CD4-positive, alpha-beta T cell treated with Interleukin-15 for 4 hours (primary cell): Measurements from ENCODE around the gene DIP2B.
"Not testable (repeated sequence)": the region's sequence is repeated elsewhere in the genome, so short reads cannot be mapped to it uniquely, and the experiment has no call there.

Experiments
- DNase-seq: peaks from one replicate; pipeline ENCODE4 v3.0.0-alpha.2; 2020; ENCODE audit warnings: low spot score

DIP2B gene

DNA sequence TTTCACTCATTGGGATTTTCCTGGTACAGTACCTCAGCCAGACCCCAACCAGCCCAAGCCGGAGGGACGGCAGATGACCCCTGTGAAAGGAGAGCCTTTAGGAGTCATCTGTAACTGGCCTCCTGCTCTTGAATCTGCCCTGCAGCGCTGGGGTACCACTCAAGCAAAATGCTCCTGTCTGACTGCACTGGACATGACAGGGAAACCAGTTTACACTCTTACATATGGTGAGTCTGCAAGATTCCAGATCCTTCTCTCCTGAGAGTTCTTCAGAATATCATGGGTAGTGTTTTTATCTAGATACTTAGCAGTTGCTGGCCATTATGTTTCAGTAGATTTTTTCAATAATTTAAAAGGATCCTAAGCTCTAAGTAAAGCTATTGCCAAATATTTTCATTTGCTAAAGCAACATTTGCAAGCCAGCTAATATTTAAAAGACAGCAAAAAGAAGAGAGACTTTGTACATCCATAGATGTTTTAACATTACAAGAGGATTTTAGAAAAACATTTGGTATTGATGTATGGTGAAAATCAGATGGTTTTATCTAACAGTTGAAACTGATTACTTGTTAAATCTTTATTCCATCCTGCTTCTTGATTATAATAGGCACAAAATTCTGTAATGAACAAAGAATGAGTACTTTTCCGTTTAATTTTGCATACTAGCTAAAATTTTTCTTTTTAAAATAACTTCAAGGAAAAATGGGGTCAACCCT, 174.0 kb downstream of the DIP2B start:
- DNase-seq: no peak

DNA sequence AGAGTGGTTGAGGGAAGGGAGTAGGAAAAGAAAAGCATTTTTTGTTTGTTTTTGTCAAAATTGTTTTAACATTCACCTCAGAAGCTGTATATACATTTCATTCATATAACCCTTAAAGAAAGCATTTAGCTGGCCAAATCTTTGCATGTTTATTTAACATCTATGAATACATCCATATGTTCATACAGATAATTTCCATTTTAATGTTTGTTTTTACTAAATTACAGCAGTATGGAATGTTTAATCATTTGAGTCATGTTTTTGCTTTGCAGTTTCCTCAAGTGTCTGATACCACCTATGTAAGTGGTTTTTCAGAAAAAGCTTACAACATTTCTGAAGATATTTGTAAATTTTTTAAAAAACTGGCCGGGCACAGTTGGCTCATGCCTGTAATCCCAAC, 174.8 kb downstream of the DIP2B start:
- no peak for DNase-seq

DNA sequence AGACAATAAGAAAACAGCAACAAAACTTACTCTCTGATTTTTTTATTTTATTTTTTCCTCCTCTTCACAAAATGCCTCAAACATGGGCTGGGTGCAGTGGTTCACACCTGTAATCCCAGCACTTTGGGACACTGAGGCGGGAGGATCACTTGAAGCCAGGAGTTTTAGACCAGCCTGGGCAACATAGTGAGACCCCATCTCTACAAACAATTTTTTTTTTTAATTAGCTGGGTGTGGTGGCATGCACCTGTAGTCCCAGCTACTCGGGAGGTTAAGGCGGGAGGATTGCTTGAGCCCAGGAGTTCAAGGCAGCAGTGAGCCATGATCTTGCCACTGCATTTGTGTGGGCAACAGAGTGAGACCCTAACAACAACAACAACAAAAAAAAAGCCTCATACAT, 176.3 kb downstream of the DIP2B start:
- DNase-seq: not testable (repeated sequence)

DNA sequence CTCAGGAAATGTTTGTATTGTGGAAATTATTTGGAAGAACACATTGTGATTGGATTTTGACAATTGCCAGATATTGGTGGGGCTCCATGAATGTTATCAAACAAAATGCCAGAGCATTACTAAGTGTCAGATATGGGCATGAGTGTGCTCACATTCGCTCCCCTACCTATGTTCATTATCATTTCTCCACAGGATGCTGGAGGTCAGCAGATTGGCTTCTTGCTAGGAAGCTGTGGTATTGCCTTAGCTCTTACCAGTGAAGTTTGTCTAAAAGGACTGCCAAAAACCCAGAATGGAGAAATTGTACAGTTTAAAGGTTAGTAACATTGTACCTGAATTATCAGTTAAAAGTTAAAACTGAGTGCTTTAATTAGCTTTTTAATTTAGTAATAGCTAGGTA, 180.9 kb downstream of the DIP2B start:
- DNase-seq: no peak

DNA sequence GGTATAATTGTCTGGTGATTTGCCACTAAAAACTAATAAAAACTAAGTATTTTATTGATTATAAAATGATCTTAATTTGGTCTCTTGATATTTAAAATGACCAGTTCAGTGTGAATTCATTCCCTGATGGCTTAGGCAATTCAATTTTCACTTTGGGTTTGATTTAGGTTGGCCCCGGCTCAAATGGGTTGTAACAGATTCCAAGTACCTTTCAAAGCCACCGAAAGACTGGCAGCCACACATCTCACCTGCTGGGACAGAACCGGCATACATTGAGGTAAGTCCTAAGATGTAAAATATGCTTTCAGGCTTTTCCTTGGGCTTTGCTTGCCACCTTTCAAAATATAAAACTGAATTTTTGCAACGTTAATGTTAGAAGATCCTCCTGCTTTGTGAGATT, 181.6 kb downstream of the DIP2B start:
- no peak for DNase-seq

DNA sequence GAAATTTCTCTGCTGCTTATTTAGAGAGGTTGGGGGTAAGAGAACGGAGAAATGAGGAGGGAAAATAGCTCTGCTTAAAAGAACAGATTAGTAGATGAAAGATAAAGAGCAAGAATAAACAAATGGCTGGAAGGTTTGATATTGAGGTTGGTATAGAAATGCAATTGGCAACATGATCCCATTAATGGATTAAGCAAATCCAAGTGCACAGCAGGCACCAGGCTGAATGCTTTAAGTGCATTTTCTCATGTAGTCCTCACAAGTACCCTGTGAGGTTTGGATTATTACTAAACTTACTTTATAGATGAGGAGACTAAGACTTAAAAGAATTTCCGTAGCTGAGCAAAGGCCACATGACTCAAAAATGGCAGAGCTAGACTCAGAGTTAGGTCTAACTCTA, 182.2 kb downstream of the DIP2B start:
- no peak for DNase-seq

DNA sequence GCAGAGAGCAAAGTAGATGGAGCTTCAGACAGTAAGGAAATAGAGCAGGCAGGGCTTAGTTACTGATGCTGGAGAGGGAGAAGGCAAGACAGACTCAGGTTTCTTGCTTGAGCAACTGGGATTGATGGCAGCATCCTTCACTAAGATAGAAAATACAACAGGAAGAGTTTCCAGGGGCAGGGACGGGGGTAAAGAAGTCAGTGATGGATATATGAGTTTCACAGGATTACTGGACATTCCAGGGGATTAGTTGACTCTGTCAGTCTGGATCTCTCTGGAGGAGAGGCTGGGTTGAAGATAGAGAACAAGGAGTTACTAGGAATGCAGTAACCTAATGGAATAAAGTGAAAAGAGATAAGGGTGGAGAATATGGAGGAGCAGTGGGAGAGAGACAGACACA, 184.7 kb downstream of the DIP2B start:
- no peak for DNase-seq

DNA sequence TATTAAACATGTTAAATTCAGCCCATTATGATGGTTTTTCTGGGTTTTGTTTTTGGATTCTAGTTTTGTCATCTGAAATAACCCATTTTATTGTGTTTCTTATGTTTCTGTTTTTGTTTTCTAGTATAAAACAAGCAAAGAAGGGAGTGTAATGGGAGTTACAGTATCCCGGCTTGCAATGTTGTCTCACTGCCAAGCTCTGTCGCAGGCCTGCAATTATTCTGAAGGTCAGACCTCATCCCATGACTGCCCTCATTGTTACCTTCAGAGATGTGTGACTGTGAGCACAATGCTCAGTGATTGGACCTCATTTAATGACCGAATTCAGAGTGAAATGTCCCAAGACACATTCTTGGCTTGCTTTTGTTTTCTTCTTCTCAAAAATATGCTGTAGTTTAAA, 186.1 kb downstream of the DIP2B start:
- DNase-seq: no peak

DNA sequence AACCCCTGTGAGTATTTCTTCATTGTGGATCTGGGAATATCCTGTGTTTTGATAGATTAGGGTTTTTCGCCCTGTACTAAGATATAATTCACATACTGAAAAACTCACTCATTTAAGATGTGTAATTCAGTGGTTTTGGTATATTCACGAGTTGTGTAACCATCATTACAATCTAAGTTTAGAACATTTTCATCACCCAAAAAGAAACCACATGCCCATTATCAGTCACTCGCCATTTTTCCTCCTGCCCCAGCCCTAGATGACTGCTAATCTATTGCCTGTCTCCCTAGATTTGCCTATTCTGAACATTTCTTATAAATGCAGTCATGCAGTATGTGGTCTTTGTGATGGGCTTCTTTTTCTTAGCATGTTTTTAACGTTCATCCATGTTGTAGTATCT, 191.2 kb downstream of the DIP2B start:
- DNase-seq: no peak

DNA sequence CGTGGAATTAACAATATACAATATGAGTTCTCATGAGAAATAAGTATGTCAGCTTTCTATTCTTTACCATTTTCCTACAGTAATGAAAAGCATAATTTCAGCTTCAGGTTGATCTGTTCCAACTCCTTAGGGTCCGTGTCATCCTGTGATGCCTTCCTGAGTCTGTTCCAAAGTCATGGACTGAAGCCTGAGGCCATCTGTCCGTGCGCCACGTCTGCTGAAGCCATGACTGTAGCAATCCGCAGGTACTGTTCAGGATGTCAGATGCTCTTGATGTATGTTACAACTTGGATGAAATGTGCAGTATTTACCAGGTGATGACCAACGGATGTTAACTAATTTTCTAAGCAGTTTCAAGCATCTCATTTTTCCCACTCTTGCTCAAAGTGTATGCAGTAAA, 192.1 kb downstream of the DIP2B start:
- DNase-seq: no peak

DNA sequence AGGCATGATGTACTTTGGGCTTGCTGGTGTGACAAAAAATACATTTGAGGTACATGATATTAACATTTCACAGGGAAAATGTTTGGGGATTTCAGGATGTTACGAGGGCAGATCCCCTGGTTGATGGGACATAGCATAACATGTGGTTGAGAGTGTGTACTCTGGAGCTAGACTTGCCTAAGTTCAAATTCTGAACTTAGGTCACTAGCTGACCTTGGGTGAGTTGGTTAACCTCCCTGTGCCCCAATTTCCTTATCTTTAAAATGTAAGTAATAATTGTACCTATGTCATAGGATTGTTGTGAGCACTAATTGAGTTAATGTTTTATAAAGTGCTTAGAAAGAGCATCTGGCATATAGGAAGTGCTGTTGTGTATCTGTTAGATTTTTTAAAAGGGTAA, 194.4 kb downstream of the DIP2B start:
- DNase-seq: no peak

DNA sequence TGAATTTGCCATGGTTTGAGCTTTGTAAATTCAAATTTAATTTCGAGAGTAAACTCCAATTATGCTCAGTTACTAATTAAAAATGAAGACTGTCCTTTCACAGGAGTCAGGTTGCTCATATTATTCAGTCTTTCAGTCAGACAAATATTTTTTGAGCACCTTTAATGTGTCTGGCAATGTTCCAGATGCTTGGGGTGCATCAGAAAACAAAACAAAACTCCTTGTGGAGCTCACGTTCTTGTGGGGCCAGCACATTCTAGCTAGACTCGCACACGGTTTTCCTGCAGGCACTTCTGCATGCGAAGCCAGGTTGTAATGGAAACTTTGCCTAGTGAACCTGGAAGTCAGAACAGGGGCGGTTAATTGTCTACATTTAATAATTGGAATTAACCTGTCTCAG, 195.2 kb downstream of the DIP2B start:
- DNase-seq: no peak

DNA sequence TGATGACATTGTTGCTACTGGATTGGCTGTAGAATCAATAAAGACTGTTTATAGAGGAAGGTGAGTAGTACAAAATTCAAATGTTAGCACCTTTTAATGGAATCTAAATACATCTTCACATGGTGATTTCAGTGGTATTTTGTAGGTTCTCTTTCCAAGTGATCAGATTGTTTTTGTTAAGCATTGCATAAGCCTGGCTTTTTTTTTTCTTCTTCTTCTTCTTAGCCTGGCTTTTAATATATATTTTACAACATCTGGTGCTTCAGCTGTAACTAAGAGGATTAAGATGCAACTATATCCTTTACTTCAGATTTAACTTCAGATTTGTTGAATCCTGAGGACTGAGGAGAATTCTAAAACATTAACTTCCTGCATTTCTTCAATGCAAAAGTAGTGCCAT, 201.8 kb downstream of the DIP2B start:
- no peak for DNase-seq

DNA sequence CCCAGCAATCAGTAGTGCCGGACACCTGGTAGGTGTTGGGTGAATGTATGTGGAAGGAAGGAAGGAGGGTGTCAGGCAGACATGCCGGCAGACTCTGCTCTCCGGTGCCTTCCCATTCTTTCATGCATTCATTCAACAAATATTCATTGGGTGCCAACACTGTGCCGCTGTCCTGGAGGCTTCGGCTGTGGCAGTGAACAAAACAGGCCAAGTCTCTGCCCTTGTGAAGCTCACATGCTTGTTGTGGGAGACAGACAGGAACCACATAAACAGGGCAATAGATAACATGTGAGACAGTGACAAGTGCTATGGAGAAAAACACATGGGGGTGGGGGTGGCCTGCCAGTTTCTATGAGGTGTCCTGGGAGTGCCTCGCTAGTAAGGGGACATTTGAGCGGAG, 202.6 kb downstream of the DIP2B start:
- DNase-seq: no peak

DNA sequence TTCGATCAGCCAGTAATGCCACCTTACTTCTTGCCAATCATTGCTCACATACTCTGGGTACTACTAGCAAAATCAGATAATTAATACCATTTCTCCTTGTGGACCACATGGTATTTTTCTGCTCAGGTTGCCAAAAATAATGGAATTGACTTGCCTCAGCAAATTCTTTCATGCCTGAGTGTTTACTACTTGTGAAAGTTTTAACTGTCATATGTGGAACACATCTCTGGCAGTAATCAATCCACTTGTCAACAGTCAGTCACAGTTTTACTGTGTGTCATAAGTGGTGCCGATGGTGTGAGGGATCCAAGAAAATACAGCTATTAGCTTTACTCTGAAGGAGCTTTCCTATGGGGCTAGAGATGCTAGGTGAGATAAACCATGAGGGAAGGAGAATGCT, 203.8 kb downstream of the DIP2B start:
- DNase-seq: no peak

DNA sequence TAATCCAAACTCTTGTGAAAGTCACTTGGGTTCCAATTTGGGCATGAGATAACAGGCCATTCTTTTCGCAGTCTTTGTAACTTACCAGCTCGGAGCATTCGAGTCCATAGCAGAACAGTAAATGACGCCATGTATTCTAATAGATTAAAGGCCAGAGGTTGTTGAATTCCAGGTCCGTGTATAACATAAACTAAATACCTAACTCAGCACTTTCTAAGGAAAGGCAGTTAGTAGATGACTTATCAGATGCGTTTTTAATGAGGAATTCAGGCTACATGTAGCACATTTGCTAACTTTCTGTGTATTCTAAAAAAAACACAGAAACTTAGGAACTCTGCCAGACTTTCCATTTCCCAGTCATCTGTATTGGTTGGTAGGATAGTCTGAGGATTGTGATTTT, 206.3 kb downstream of the DIP2B start:
- DNase-seq: no peak

DNA sequence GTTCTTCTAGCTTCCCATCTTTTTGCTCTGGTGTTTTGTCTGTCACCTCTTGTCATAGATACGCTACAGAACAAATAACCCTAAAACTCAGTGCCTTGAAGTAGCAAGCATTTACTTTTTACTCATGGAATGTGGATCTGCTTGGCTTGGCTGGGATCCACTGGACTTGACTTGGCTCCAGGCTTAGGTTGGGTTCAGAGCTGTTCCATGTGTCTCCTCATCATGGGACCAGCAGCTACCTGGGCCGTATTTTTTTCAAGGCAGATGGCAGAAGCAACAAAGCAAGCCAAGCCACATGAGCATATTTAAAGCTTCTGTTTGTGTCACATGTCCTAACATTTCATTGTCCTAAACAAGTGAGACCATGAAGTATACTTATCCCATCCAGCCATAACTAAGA, 210.4 kb downstream of the DIP2B start:
- DNase-seq: no peak

DNA sequence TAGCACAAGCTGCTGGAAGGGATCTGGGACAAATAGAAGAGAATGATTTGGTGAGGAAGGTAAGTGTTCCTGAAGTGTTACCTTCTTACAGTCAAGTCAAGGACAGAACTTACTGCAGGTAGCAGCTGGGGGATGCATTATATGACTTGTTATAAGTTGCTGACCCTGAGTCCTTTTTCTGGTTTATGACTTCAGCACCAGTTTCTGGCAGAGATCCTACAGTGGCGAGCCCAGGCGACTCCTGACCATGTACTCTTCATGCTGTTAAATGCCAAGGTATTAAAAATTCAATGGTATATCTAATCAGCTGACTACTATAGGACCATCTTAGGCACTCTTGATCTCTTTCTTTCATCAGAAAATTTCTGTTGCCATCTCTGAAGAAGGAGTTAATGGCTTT, 214.0 kb downstream of the DIP2B start:
- no peak for DNase-seq

DNA sequence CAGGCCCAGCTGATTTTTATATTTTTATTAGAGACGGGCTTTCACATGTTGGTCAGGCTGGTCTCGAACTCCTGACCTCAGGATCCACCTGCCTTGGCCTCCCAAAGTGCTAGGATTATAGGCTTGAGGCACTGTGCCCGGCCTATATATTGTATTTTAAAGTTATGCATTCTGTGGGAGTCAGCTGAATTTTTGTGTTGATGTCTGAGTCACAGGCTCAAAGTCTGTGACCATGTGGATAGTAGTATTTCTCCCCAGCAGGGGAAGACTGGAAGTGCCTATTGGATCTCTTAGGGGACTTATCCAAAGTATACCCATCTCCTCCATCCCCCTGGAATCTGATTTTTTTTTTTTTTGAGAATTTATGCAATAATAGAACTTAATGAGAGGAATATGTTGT, 215.3 kb downstream of the DIP2B start:
- DNase-seq: no peak

DNA sequence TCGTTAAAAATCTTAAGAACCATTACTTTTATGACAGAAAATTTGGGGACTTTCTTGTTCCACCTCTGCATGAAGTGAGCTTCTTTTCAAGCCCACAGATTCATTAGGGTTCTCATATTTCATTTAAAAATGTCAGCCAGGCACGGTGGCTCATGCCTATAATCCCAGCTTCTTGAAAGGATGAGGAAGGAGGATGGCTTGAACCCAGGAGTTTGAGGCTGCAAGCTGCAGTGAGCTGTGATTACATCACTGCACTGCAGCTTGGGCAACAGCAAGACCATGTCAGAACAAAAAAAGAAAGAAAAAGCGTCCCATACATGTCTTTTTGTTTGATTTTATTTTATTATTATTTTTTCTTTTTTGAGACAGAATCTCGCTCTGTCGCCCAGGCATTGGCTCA, 215.7 kb downstream of the DIP2B start:
- DNase-seq: no peak

DNA sequence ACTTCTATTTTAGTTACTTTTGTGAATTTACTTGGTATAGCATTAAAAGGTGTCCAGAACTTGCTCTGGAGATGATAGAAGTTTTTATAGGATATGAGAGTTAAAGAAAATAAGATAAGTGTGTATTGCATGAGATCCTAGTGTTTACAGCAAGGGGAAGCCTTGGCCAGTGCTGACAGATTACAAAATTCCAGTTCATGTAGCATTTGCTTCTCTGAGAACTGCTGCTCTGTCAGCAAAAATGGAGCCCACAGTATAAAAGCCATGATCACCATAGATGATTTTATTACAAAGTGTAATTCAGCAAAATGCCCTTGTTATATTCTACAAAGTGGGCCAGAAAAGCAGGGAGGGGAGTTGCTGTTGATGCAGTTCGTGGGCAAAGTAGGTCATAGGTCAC, 219.1 kb downstream of the DIP2B start:
- no peak for DNase-seq

DNA sequence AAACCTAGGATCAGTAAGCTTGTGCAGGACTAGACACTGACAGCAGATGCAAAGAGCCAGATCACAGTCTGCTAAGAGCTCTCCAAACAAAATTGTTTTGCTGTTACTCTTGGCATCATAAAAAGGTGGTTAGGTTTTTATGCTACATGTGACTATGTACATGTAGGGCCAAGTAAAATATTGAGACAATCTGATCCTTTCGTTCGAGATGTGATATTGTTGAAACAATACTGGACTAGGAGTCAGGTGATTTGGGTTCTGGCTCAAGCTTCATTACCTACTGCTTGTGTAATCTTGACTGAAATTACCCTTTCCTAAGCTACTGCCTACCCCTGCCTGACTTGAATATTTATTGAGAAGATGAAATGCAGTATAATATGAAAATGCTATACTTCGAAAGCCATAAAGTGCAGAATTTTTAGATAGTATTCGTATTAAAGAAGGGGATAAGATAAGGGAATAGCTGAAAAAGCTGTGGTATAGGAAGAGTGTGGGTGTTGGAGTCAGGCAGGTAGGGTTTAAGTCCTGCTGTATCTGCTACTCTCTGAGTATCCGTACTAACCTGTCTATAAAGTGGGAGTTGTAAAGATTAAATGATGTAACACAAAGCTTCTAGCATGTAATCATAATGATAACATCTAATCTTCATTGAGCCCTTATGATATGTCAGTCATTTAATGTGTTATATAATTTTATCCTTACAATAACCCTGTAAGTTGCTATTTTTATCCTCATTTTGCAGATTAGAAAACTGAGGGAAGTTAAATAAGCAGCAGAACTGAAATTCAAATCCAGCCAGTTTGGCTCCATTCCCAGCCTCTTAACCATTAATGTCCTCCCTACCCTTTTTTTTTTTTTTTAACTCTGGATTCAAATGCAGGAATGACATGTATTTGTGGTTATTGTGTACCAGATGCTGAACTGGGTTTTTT, 220.5 kb downstream of the DIP2B start:
- no peak for DNase-seq

DNA sequence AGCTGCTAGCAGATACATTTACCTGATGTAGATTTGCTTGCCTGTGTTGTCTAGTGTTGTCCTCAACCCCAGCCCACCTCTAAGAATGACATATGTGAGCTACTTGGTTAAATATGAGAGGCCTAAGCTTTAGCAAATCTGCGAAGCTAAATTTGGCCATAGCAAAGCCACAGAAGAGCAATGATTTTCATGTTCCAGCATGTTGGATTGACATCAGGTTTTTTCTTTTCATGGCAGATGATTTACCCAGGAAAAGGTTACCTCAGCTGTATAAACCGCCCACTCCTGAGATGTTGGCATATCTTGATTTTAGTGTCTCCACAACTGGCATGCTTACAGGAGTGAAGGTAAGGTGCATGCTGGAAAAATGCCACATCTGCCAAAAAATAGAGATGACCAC, 222.7 kb downstream of the DIP2B start:
- no peak for DNase-seq

DNA sequence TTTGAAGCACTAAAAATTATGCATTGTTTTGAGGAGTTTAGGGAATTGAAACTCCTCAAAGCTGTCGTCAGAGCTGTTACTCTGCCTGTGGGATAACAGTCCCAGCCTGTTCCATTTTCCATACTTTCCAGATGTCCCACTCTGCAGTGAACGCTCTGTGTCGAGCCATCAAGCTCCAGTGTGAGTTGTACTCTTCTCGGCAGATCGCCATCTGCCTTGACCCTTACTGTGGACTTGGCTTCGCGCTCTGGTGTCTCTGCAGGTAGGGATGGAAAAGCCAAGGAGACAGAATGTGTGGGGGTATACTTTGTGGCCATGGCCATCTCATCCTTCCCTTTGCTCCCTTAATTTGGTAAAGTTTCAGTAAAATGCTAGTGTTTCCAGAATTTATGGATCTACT, 223.6 kb downstream of the DIP2B start:
- no peak for DNase-seq
